ENCODE results near the gene TMEM187. TPM values are rescaled to one million over a fixed set of nuclear protein-coding genes. Genes with fewer than 3 reads are reported as not detected.

TMEM187 gene
- total RNA-seq, 4 donors from 2014 or later = 1.5 to 9.5 (median 5.4) TPM

- Histone ChIP-seq H3K9me3 (no peaks in the 10 kb centered on the region), H3K36me3 (no peaks in the 10 kb centered on the region), H3K4me1 (peaks cover 0 to 7% (median 0%) of the 10 kb centered on the region in 3 donors), H3K27ac (peak overlapping the region in 1 of 4 donors; percentile 36), H3K4me3 (peak overlapping the region in 1 of 2 donors; percentile 10), H3K27me3 (no peaks in the 10 kb centered on the region)
- TF ChIP-seq POLR2AphosphoS5 (IDR thresholded peaks at IDR 0.05) (no peak), POLR2A (IDR thresholded peaks at IDR 0.05) (no peak), EP300 (IDR thresholded peaks at IDR 0.05) (no peak)
- TF ChIP-seq, protein P1, sequence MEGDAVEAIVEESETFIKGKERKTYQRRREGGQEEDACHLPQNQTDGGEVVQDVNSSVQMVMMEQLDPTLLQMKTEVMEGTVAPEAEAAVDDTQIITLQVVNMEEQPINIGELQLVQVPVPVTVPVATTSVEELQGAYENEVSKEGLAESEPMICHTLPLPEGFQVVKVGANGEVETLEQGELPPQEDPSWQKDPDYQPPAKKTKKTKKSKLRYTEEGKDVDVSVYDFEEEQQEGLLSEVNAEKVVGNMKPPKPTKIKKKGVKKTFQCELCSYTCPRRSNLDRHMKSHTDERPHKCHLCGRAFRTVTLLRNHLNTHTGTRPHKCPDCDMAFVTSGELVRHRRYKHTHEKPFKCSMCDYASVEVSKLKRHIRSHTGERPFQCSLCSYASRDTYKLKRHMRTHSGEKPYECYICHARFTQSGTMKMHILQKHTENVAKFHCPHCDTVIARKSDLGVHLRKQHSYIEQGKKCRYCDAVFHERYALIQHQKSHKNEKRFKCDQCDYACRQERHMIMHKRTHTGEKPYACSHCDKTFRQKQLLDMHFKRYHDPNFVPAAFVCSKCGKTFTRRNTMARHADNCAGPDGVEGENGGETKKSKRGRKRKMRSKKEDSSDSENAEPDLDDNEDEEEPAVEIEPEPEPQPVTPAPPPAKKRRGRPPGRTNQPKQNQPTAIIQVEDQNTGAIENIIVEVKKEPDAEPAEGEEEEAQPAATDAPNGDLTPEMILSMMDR (IDR thresholded peaks at IDR 0.05) = no peak
- ATAC-seq = peak; percentile 9
- WGBS, 2 donors (ENCODE audit: low coverage in 1 of 2) = no CpG with 5 or more reads among the region's 23 CpGs
Measured at GRCh38 chrX:153941336-153942252, 31.0 kb upstream of the TMEM187 start.

GRCh38 chrX:153944140-153944799 is 28.3 kb upstream of the TMEM187 start, which contains the start of gene RENBP:
RENBP (minus strand) TSS chrX:153944643; CDS start chrX:153944610, 33 bp downstream.
- H3K27me3 ChIP-seq = no peaks in the 10 kb centered on the region
- peaks cover 0 to 32% (median 0%) of the 10 kb centered on the region in 3 donors for H3K4me1 ChIP-seq
- H3K9me3 ChIP-seq = no peaks in the 10 kb centered on the region
- 38% methylated on average over 4 of the region's 31 CpGs; no CpG with 5 or more reads in 1 of the 2 donors for WGBS, 2 donors (ENCODE audit: low coverage in 1 of 2)
- peak within 1 kb of the TSS in 2 of 4 donors; percentile 41 to 66 for H3K27ac ChIP-seq
- ATAC-seq = no peak
- peaks cover 0 to 2% of the 10 kb centered on the region in 2 donors for H3K36me3 ChIP-seq
- TF ChIP-seq POLR2AphosphoS5 (IDR thresholded peaks at IDR 0.05) = no peak
- peak in 1 of 2 donors; percentile 8 for TF ChIP-seq POLR2A (IDR thresholded peaks at IDR 0.05)
- peak within 1 kb of the TSS; percentile 4 to 42 for H3K4me3 ChIP-seq

- TF ChIP-seq, protein P1 (IDR thresholded peaks at IDR 0.05) = no peak
- TF ChIP-seq EP300 (IDR thresholded peaks at IDR 0.05) (no peak), POLR2AphosphoS5 (IDR thresholded peaks at IDR 0.05) (no peak)
- 50% methylated on average over 1 of the region's 6 CpGs; no CpG with 5 or more reads in 1 of the 2 donors for WGBS, 2 donors (ENCODE audit: low coverage in 1 of 2)
- H3K36me3 ChIP-seq = peaks cover 0 to 7% of the 10 kb centered on the region in 2 donors
- H3K27me3 ChIP-seq = no peaks in the 10 kb centered on the region
- peak overlapping the region; percentile 4 to 42 for H3K4me3 ChIP-seq
- no peaks in the 10 kb centered on the region for H3K9me3 ChIP-seq
- H3K4me1 ChIP-seq = peaks cover 0 to 37% (median 0%) of the 10 kb centered on the region in 3 donors
- ATAC-seq = no peak
- peak overlapping the region in 1 of 4 donors; percentile 66 for H3K27ac ChIP-seq
Measured at GRCh38 chrX:153944800-153945150, 27.8 kb upstream of the TMEM187 start.

DNA sequence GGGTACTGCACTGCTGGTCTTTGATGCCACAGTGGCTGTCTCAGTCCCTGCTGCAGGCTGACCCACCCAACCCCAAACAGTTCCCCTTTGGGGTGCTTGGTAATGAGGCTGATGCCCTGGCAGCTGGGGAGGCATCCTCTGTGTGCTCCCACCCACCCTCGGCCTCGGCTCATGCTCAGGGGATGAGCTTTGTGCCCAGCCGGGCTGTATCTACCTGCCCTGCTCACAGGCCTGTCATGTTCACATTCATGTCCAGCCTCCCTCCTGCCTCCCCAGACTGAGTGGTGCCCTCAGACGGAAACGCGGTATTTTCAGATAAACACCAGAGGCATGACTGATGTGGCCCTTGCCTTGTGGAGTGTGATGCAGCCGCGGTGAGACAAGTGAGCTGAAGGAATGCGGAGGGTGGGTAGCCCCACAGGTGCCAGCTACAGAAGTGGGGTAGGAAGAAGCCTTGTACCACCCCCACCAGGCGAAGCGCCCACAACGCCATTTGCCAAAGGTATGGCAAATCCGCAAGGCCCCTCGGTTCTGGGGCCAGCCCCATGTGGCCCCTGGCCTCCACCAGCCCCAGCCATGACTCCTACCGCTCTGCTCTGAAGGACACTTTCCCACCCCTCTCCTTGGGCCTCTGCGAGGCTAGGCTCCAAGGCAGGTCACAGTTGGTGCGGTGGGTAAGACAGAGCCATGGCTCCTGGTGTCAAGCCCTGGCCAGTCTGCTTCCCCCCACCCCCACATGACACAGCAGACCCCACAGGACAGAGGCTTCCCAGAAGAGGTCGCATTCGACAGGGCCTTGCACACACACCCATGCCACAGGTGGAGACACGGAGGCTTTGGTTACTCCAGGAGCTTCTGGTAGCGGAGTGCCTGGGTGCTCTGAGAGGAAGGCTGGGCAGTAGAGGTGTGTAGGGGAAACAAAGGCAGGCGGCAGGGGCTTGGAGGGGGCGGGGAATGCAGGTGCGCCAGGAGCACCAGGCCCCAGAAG is 26.3 kb upstream of the TMEM187 start:
- peak overlapping the region in 3 of 4 donors; percentile 86 to 89 (median 87) for H3K27ac ChIP-seq
- no peak for ATAC-seq
- no CpG with 5 or more reads among the region's 24 CpGs for WGBS, 2 donors (ENCODE audit: low coverage in 1 of 2)
- H3K27me3 ChIP-seq = no peaks in the 10 kb centered on the region
- no peak overlapping the region for H3K4me3 ChIP-seq
- H3K36me3 ChIP-seq = peaks cover 0 to 22% of the 10 kb centered on the region in 2 donors
- H3K9me3 ChIP-seq = no peaks in the 10 kb centered on the region
- TF ChIP-seq POLR2A (IDR thresholded peaks at IDR 0.05) (no peak), POLR2AphosphoS5 (IDR thresholded peaks at IDR 0.05) (no peak), EP300 (IDR thresholded peaks at IDR 0.05) (no peak)
- TF ChIP-seq, protein P1 (IDR thresholded peaks at IDR 0.05) = no peak
- peaks cover 0 to 51% (median 0%) of the 10 kb centered on the region in 3 donors for H3K4me1 ChIP-seq
